WTC11 (cell line): Measurements from ENCODE around the gene DLX2. TPM values are rescaled to one million over a fixed set of nuclear protein-coding genes. Genes with fewer than 3 reads are reported as not detected.
A peak's percentile ranks its signal among the peaks of the same experiment; 100 is the strongest.

Experiments used
- ATAC-seq: fragments of 200-7000 bp; cut with Tn5 transposase; 2 replicates; pipeline ENCODE4 v1.10.0; 2021; ENCODE audit warnings: mild to moderate bottlenecking, moderate library complexity
- CTCF ChIA-PET: fragments of 300-600 bp; sonication (Branson Sonifier 250); formaldehyde crosslinking; loops from one replicate; lab custom pipeline; 2021; ENCODE audit warnings: antibody characterized with exemption; lab: Charles Lee
- POLR2A ChIA-PET: fragments of 350-600 bp; sonication (Branson Sonifier 250); formaldehyde crosslinking; loops from one replicate; lab custom pipeline; 2021; ENCODE audit warnings: antibody characterized with exemption; lab: Charles Lee
- DNase-seq: peaks from one replicate; pipeline ENCODE4 v3.0.0; 2021; ENCODE audit warnings: low spot score
- H3K27ac Mint-ChIP-seq: 2 replicates; pipeline ENCODE4 v1.8.0; 2021; ENCODE audit warnings: mixed read lengths
- H3K27me3 Mint-ChIP-seq: 2 replicates; pipeline ENCODE4 v1.8.0; 2021; ENCODE audit warnings: low read depth, mild to moderate bottlenecking, moderate library complexity, mixed read lengths
- H3K36me3 Mint-ChIP-seq: 2 replicates; pipeline ENCODE4 v1.8.0; 2021; ENCODE audit warnings: mixed read lengths
- H3K4me1 Mint-ChIP-seq: 2 replicates; pipeline ENCODE4 v1.8.0; 2022; ENCODE audit warnings: mixed read lengths
- H3K4me3 Mint-ChIP-seq: 2 replicates; pipeline ENCODE4 v1.8.0; 2021; ENCODE audit warnings: mild to moderate bottlenecking, moderate library complexity, mixed read lengths
- H3K9me3 Mint-ChIP-seq: 2 replicates; pipeline ENCODE4 v1.8.0; 2021; ENCODE audit warnings: mixed read lengths
- ARID4B ChIP-seq: sonication (generic); formaldehyde crosslinking; IDR thresholded peaks from 2 replicates; pipeline ENCODE4 v1.8.0; 2023; ENCODE audit warnings: missing genetic modification reagents, mild to moderate bottlenecking, borderline replicate concordance
- CREM ChIP-seq: sonication (generic); formaldehyde crosslinking; IDR thresholded peaks from 2 replicates; pipeline ENCODE4 v1.8.1; 2022; ENCODE audit warnings: mild to moderate bottlenecking, missing genetic modification reagents, moderate library complexity
- EMX1 ChIP-seq: fragments of 250-450 bp; sonication (Bioruptor Pico); IDR thresholded peaks from 2 replicates; pipeline ENCODE4 v1.8.0; 2021; ENCODE audit warnings: mild to moderate bottlenecking
- ESRRA ChIP-seq: sonication (generic); formaldehyde crosslinking; IDR thresholded peaks from 2 replicates; pipeline ENCODE4 v1.8.1; 2022; ENCODE audit warnings: mild to moderate bottlenecking, missing genetic modification reagents, borderline replicate concordance
- FOXK1 ChIP-seq: sonication (generic); formaldehyde crosslinking; IDR thresholded peaks from 2 replicates; pipeline ENCODE4 v1.8.0; 2022; ENCODE audit warnings: mild to moderate bottlenecking, moderate library complexity, missing genetic modification reagents
- GABPB1 ChIP-seq: sonication (generic); formaldehyde crosslinking; IDR thresholded peaks from 2 replicates; pipeline ENCODE4 v1.8.1; 2023; ENCODE audit warnings: mild to moderate bottlenecking, missing genetic modification reagents
- JUN ChIP-seq: sonication (generic); formaldehyde crosslinking; IDR thresholded peaks from 2 replicates; pipeline ENCODE4 v1.8.0; 2023; ENCODE audit warnings: mild to moderate bottlenecking, missing genetic modification reagents
- MYBL2 ChIP-seq: sonication (generic); formaldehyde crosslinking; IDR thresholded peaks from 2 replicates; pipeline ENCODE4 v1.8.1; 2023; ENCODE audit warnings: mild to moderate bottlenecking, moderate library complexity, missing genetic modification reagents
- NFATC4 ChIP-seq: fragments of 250-450 bp; sonication (Bioruptor Pico); IDR thresholded peaks from 2 replicates; pipeline ENCODE4 v1.9.0; 2021; ENCODE audit warnings: mild to moderate bottlenecking
- NR2C2 ChIP-seq: sonication (generic); formaldehyde crosslinking; IDR thresholded peaks from 2 replicates; pipeline ENCODE4 v1.8.0; 2022; ENCODE audit warnings: mild to moderate bottlenecking, missing genetic modification reagents
- SMAD3 ChIP-seq: sonication (generic); formaldehyde crosslinking; IDR thresholded peaks from 2 replicates; pipeline ENCODE4 v1.8.0; 2022; ENCODE audit warnings: missing genetic modification reagents, mild to moderate bottlenecking, borderline replicate concordance
- SMAD4 ChIP-seq: sonication (generic); formaldehyde crosslinking; IDR thresholded peaks from 2 replicates; pipeline ENCODE4 v1.8.0; 2022; ENCODE audit warnings: mild to moderate bottlenecking, missing genetic modification reagents
- SP1 ChIP-seq: sonication (generic); formaldehyde crosslinking; conservative IDR thresholded peaks from 2 replicates; pipeline ENCODE4 v1.8.1; 2022; ENCODE audit warnings: missing genetic modification reagents
- ZNF121 ChIP-seq: sonication (generic); formaldehyde crosslinking; IDR thresholded peaks from 2 replicates; pipeline ENCODE4 v1.8.0; 2023; ENCODE audit warnings: missing genetic modification reagents
- total RNA-seq: library from RNA; stranded (reverse); gene quantifications from 3 replicates; pipeline ENCODE4 v1.2.3, GENCODE V29; 2021
- TF ChIP-seq, protein P1 (sequence below): sonication (generic); formaldehyde crosslinking; IDR thresholded peaks from 2 replicates; pipeline ENCODE4 v1.8.0; 2023; ENCODE audit warnings: mild to moderate bottlenecking, missing genetic modification reagents
- TF ChIP-seq, protein P2 (sequence below): sonication (generic); formaldehyde crosslinking; IDR thresholded peaks from 2 replicates; pipeline ENCODE4 v1.8.1; 2023; ENCODE audit warnings: mild to moderate bottlenecking, missing genetic modification reagents, moderate library complexity
- TF ChIP-seq, protein P3 (sequence below): fragments of 250-450 bp; sonication (Bioruptor Pico); IDR thresholded peaks from 2 replicates; pipeline ENCODE4 v1.9.0; 2021; ENCODE audit warnings: mild to moderate bottlenecking
- TF ChIP-seq, protein P4 (sequence below): sonication (generic); formaldehyde crosslinking; IDR thresholded peaks from 2 replicates; pipeline ENCODE4 v1.8.0; 2023; ENCODE audit warnings: missing genetic modification reagents
- TF ChIP-seq, protein P5 (sequence below): fragments of 200-600 bp; IDR thresholded peaks from 2 replicates; pipeline ENCODE4 v1.8.0; 2022; ENCODE audit warnings: antibody characterized with exemption

DLX2 gene
- total RNA-seq, 1 experiment from 2014 or later: 0.28 TPM

DNA sequence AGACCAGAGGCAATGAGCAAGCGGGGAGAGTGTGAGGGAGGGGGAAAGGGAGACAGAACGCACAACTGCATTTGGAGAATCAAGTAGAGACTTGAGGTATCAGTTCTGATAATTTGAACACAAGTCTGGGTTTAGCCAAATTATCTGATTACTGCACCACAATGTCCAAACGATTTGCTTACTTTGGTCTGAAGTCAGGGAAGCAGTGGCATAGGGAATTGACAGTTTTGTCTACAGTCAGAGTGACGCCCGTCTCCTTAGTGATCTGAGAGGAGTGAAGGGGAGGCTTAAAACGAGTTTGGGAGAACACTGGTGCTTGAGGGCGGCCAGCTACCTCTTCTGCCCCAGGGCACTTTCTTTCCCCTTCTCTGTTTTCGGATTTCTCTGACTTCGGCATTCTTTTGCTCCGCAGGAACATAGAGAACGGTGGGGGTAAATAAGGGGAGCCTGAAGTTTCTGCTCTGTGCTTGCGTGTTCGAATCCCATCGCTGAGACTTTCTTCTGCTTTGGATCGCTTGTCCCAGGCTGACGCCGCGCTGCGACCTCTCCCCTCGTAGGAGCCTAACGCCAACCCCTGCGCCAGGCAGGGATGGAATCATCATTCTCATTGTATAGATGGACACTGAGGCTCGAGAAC, 2.9 kb upstream of the DLX2 start (continued):
- no peak for TF ChIP-seq ARID4B (CRISPR knock-in tag)
- no peak for TF ChIP-seq SMAD3
- TF ChIP-seq, protein P1, sequence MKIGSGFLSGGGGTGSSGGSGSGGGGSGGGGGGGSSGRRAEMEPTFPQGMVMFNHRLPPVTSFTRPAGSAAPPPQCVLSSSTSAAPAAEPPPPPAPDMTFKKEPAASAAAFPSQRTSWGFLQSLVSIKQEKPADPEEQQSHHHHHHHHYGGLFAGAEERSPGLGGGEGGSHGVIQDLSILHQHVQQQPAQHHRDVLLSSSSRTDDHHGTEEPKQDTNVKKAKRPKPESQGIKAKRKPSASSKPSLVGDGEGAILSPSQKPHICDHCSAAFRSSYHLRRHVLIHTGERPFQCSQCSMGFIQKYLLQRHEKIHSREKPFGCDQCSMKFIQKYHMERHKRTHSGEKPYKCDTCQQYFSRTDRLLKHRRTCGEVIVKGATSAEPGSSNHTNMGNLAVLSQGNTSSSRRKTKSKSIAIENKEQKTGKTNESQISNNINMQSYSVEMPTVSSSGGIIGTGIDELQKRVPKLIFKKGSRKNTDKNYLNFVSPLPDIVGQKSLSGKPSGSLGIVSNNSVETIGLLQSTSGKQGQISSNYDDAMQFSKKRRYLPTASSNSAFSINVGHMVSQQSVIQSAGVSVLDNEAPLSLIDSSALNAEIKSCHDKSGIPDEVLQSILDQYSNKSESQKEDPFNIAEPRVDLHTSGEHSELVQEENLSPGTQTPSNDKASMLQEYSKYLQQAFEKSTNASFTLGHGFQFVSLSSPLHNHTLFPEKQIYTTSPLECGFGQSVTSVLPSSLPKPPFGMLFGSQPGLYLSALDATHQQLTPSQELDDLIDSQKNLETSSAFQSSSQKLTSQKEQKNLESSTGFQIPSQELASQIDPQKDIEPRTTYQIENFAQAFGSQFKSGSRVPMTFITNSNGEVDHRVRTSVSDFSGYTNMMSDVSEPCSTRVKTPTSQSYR: no peak
- TF ChIP-seq NFATC4 (CRISPR knock-in tag): no peak
- TF ChIP-seq, protein P2, sequence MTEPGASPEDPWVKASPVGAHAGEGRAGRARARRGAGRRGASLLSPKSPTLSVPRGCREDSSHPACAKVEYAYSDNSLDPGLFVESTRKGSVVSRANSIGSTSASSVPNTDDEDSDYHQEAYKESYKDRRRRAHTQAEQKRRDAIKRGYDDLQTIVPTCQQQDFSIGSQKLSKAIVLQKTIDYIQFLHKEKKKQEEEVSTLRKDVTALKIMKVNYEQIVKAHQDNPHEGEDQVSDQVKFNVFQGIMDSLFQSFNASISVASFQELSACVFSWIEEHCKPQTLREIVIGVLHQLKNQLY (CRISPR knock-in tag): no peak
- TF ChIP-seq ESRRA: no peak
- TF ChIP-seq, protein P3, sequence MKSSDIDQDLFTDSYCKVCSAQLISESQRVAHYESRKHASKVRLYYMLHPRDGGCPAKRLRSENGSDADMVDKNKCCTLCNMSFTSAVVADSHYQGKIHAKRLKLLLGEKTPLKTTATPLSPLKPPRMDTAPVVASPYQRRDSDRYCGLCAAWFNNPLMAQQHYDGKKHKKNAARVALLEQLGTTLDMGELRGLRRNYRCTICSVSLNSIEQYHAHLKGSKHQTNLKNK (CRISPR knock-in tag): no peak
- TF ChIP-seq SMAD4: no peak
- TF ChIP-seq MYBL2: no peak

DNA sequence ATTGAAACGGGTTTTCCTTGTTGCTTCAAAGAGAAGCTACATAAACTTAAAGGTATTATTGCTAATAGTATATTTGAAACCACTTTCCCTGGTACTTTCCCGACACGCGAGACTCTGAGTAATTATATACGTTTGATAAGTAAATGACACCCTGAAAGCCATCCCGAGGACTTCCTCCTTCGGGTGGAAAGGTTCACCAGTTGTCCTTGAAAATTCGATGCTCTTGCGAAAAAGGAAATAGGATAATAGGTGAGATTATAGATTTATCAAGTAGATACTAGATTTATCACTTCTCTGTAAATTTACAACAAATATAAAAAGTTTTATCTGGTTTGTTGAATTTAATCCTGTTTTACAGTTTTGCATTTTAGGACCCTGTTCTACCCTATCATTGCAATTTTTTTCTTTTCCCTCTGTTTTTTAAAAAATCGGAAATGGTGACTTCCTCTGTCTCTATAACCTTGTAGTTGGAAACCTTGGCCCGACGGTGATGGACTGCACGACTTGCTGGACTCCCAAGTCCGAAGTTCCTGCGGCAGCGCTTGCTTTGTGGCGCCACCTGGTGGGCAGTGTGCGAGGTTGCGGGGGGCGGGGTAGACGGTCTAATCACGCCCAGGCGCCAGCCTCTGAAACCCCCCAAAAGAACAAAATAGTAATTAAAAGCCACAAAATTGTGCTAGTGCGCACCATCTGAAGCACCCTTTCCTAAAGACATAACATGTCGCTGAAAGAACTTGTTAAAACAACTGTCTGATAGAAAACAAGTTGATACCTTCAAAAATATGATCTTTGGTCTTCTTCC, 972 bp upstream of the DLX2 start:
- no peak overlapping the region for H3K27ac Mint-ChIP-seq
- TF ChIP-seq JUN: no peak
- TF ChIP-seq, protein P4, sequence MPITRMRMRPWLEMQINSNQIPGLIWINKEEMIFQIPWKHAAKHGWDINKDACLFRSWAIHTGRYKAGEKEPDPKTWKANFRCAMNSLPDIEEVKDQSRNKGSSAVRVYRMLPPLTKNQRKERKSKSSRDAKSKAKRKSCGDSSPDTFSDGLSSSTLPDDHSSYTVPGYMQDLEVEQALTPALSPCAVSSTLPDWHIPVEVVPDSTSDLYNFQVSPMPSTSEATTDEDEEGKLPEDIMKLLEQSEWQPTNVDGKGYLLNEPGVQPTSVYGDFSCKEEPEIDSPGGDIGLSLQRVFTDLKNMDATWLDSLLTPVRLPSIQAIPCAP (CRISPR knock-in tag): no peak
- no peak for TF ChIP-seq FOXK1
- peak; percentile 73; the same call in 1 of the 2 replicates for TF ChIP-seq ZNF121 (CRISPR knock-in tag)
- TF ChIP-seq NFATC4 (CRISPR knock-in tag): no peak
- peak; percentile 70 for TF ChIP-seq SP1 (CRISPR knock-in tag)
- peak; percentile 49; the same call in 1 of the 2 replicates for TF ChIP-seq GABPB1 (CRISPR knock-in tag)
- TF ChIP-seq NR2C2 (CRISPR knock-in tag): no peak
- no peak for TF ChIP-seq EMX1 (CRISPR knock-in tag)
- TF ChIP-seq, protein P5, sequence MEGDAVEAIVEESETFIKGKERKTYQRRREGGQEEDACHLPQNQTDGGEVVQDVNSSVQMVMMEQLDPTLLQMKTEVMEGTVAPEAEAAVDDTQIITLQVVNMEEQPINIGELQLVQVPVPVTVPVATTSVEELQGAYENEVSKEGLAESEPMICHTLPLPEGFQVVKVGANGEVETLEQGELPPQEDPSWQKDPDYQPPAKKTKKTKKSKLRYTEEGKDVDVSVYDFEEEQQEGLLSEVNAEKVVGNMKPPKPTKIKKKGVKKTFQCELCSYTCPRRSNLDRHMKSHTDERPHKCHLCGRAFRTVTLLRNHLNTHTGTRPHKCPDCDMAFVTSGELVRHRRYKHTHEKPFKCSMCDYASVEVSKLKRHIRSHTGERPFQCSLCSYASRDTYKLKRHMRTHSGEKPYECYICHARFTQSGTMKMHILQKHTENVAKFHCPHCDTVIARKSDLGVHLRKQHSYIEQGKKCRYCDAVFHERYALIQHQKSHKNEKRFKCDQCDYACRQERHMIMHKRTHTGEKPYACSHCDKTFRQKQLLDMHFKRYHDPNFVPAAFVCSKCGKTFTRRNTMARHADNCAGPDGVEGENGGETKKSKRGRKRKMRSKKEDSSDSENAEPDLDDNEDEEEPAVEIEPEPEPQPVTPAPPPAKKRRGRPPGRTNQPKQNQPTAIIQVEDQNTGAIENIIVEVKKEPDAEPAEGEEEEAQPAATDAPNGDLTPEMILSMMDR: peak; percentile 96
- no peak for TF ChIP-seq CREM
- TF ChIP-seq, all 79 proteins: peak for 4
- peak overlapping the region; percentile 72 for H3K4me3 Mint-ChIP-seq
- no peaks in the 10 kb centered on the region for H3K36me3 Mint-ChIP-seq
- DNase-seq (peak; percentile 93), ATAC-seq (no peak)
- H3K4me1 Mint-ChIP-seq: peaks cover 45% of the 10 kb centered on the region
- no peaks in the 10 kb centered on the region for H3K9me3 Mint-ChIP-seq
- H3K27me3 Mint-ChIP-seq: peaks cover 99% of the 10 kb centered on the region
- CTCF ChIA-PET: interaction anchor here (0.9 to 7.1 kb wide), 16 partner anchors 7 to 402 kb away, joined by 3 to 123 read pairs (median 6); partner anchors contain the start of gene DLX1
- POLR2A ChIA-PET: interaction anchor here (0.6 to 1.0 kb wide), 3 partner anchors 17 to 221 kb away, joined by 3 to 4 read pairs (median 3); partner anchors contain the start of gene DLX1
